Sigmoid colon (tissue), 7 donors: ENCODE data around the gene PLA2G4D. TPM values are rescaled to one million over a fixed set of nuclear protein-coding genes. Genes with fewer than 3 reads are reported as not detected.

Experiments
- DNase-seq: peaks from one replicate; pipeline ENCODE4 v3.0.0-alpha.2; 2019
- H3K27ac ChIP-seq, 4 donors: fragments of 200-600 bp; sonication (generic); one replicate each; pipeline ENCODE4 v1.5.1; 2016 to 2019; ENCODE audit warnings: mild to moderate bottlenecking in 1 of 4
- H3K27me3 ChIP-seq, 3 donors: fragments of 200-600 bp; sonication (generic); one replicate each; pipeline ENCODE4 v1.5.1; 2019; ENCODE audit warnings: mild to moderate bottlenecking in 1 of 3
- H3K36me3 ChIP-seq, 4 donors: fragments of 200-600 bp; sonication (generic); one replicate each; pipeline ENCODE4 v1.5.1; 2016 to 2019
- H3K4me1 ChIP-seq, 4 donors: fragments of 200-600 bp; sonication (generic); one replicate each; pipeline ENCODE4 v1.5.1; 2017 to 2019
- H3K4me3 ChIP-seq, 4 donors: fragments of 200-600 bp; sonication (generic); one replicate each; pipeline ENCODE4 v1.5.1; 2017 to 2019; ENCODE audit warnings: mild to moderate bottlenecking in 2 of 4, moderate library complexity in 1 of 4
- H3K9me3 ChIP-seq, 4 donors: fragments of 200-600 bp in 3 of 4; sonication (generic) in 3 of 4; one replicate each; pipeline versions ENCODE4 v1.5.1 to v1.6.1; 2013 to 2019
- EP300 ChIP-seq, 4 donors: sonication (generic); formaldehyde crosslinking; IDR thresholded peaks; one replicate each; pipeline ENCODE4 v1.6.1; 2017; ENCODE audit warnings: antibody characterized with exemption in 4 of 4
- POLR2A ChIP-seq, 2 donors: fragments of 450-650 bp; IDR thresholded peaks; one replicate each; pipeline ENCODE4 v1.6.1; 2016; ENCODE audit warnings: antibody characterized with exemption in 2 of 2, mild to moderate bottlenecking in 2 of 2, moderate library complexity in 2 of 2
- POLR2AphosphoS5 ChIP-seq, 4 donors: sonication (generic); formaldehyde crosslinking; IDR thresholded peaks; one replicate each; pipeline ENCODE4 v1.6.1; 2017; ENCODE audit warnings: antibody characterized with exemption in 4 of 4
- WGBS, 2 donors: extraction: QIAGEN DNeasy Blood & Tissue Kit; methylation state at CpG; one replicate each; pipeline ENCODE4 v1.1.7; 2013; 5-methylcytosine and 5-hydroxymethylcytosine counted together
- intact Hi-C: fragments of 100-400 bp; cut with DNase I; formaldehyde crosslinking; loops from one replicate; pipeline ENCODE4 v1.15.1; 2023
- polyA plus RNA-seq, 3 donors: library from polyadenylated mRNA; stranded (reverse); fragments of 200-250 nt; gene quantifications; one replicate each; pipeline ENCODE4 v1.2.3, GENCODE V29; 2013
- total RNA-seq, 4 donors: library from RNA; depleted of rRNA; stranded (reverse); fragments of >200 nt; gene quantifications; one replicate each; pipeline ENCODE4 v1.1.0, GENCODE V29; 2016
- TF ChIP-seq, protein P1 (sequence below), 4 experiments: fragments of 450-650 bp in 3 of 4; fragments of 200-600 bp in 1 of 4; IDR thresholded peaks; one replicate each; pipeline ENCODE4 v1.5.1; 2016 to 2019; ENCODE audit warnings: antibody characterized with exemption in 4 of 4, mild to moderate bottlenecking in 3 of 4, moderate library complexity in 2 of 4
- donor health status: healthy with polysubstance abuse.
- donor health status: Bipolar disorder and iron deficiency.
- donor health status: healthy.

The PLA2G4D gene
- total and polyA plus RNA-seq, 7 donors = under 0.01 to 0.31 (median 0.28) TPM; not detected in 4

DNA sequence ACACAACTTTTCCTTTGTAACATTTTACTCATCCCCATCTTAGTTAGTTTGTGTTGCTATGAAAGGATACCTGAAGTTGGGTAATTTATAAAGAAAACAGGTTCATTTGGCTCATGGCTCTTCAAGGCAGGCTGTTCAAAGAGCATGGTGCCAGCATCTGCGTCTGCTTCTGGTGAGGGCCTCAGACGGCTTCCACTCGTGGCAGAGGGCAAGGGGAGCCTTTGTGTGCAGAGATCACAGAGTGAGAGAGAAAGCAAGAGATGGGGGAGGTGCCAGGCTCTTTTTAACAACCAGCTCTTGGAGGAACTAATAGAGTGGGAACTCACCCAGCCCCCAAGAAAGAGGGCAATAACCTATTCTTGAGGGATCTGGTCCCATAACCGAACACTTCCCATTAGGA is 39.0 kb upstream of the PLA2G4D start:
- Histone ChIP-seq H3K27me3 (peaks cover 0 to 3% (median 0%) of the 10 kb centered on the region in 3 donors), H3K4me3 (no peak overlapping the region), H3K27ac (no peak overlapping the region), H3K36me3 (no peaks in the 10 kb centered on the region), H3K4me1 (no peaks in the 10 kb centered on the region), H3K9me3 (no peaks in the 10 kb centered on the region)
- no peak for TF ChIP-seq POLR2A (IDR thresholded peaks at IDR 0.05)
- TF ChIP-seq EP300 (IDR thresholded peaks at IDR 0.05) = no peak
- TF ChIP-seq, protein P1, sequence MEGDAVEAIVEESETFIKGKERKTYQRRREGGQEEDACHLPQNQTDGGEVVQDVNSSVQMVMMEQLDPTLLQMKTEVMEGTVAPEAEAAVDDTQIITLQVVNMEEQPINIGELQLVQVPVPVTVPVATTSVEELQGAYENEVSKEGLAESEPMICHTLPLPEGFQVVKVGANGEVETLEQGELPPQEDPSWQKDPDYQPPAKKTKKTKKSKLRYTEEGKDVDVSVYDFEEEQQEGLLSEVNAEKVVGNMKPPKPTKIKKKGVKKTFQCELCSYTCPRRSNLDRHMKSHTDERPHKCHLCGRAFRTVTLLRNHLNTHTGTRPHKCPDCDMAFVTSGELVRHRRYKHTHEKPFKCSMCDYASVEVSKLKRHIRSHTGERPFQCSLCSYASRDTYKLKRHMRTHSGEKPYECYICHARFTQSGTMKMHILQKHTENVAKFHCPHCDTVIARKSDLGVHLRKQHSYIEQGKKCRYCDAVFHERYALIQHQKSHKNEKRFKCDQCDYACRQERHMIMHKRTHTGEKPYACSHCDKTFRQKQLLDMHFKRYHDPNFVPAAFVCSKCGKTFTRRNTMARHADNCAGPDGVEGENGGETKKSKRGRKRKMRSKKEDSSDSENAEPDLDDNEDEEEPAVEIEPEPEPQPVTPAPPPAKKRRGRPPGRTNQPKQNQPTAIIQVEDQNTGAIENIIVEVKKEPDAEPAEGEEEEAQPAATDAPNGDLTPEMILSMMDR (IDR thresholded peaks at IDR 0.05) = no peak
- no peak for TF ChIP-seq POLR2AphosphoS5 (IDR thresholded peaks at IDR 0.05)
- DNase-seq = no peak
- intact Hi-C loops = no loop called here
- 89 to 90% methylated on average over 4 of the region's 4 CpGs for WGBS, 2 donors

GRCh38 chr15:42131826-42132806 is 37.8 kb upstream of the PLA2G4D start:
- Histone ChIP-seq H3K4me1 (no peaks in the 10 kb centered on the region), H3K27ac (no peak overlapping the region), H3K36me3 (no peaks in the 10 kb centered on the region), H3K27me3 (peaks cover 0 to 8% (median 0%) of the 10 kb centered on the region in 3 donors), H3K4me3 (no peak overlapping the region), H3K9me3 (no peaks in the 10 kb centered on the region)
- intact Hi-C loops = no loop called here
- DNase-seq = no peak
- 80 to 85% methylated on average over 9 of the region's 9 CpGs for WGBS, 2 donors
- no peak for TF ChIP-seq EP300 (IDR thresholded peaks at IDR 0.05)
- TF ChIP-seq, protein P1 (IDR thresholded peaks at IDR 0.05) = no peak
- no peak for TF ChIP-seq POLR2A (IDR thresholded peaks at IDR 0.05)
- TF ChIP-seq POLR2AphosphoS5 (IDR thresholded peaks at IDR 0.05) = no peak

DNA sequence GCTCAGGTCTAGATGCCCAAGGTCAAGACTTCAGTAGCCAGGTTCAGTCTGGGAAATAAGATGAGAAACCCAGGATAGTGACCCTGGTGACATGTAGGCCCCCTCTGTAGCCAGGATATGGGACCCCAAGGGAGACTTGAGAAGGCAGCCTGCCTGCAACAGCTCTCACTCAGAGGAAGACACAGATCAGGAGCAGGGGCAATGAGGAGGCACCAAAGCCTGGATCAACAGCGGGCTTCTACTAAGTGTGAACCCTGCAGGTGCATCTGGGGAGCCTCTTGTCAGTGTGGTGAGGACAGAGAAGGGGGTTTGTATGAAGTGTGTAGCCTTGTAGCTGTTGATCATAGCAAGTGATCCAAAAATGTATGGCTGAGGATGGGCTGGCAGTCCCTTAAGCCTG is 36.6 kb upstream of the PLA2G4D start:
- WGBS, 2 donors = 96 to 98% methylated on average over 1 of the region's 1 CpG
- no peaks in the 10 kb centered on the region for H3K36me3 ChIP-seq
- no peaks in the 10 kb centered on the region for H3K4me1 ChIP-seq
- TF ChIP-seq POLR2AphosphoS5 (IDR thresholded peaks at IDR 0.05) = no peak
- TF ChIP-seq, protein P1 (IDR thresholded peaks at IDR 0.05) = no peak
- no peak for TF ChIP-seq EP300 (IDR thresholded peaks at IDR 0.05)
- no peak for TF ChIP-seq POLR2A (IDR thresholded peaks at IDR 0.05)
- H3K9me3 ChIP-seq = no peaks in the 10 kb centered on the region
- H3K27me3 ChIP-seq = peaks cover 0 to 8% (median 0%) of the 10 kb centered on the region in 3 donors
- DNase-seq = no peak
- no peak overlapping the region for H3K27ac ChIP-seq
- intact Hi-C loops = no loop called here
- H3K4me3 ChIP-seq = no peak overlapping the region

- no peaks in the 10 kb centered on the region for H3K4me1 ChIP-seq
- no peaks in the 10 kb centered on the region for H3K36me3 ChIP-seq
- intact Hi-C loops = no loop called here
- H3K27me3 ChIP-seq = peaks cover 0 to 8% (median 0%) of the 10 kb centered on the region in 3 donors
- H3K4me3 ChIP-seq = no peak overlapping the region
- no peak overlapping the region for H3K27ac ChIP-seq
- TF ChIP-seq POLR2A (IDR thresholded peaks at IDR 0.05) (no peak), POLR2AphosphoS5 (IDR thresholded peaks at IDR 0.05) (no peak), EP300 (IDR thresholded peaks at IDR 0.05) (no peak)
- H3K9me3 ChIP-seq = no peaks in the 10 kb centered on the region
- 83 to 90% methylated on average over 8 of the region's 8 CpGs for WGBS, 2 donors
- DNase-seq = no peak
Observed at GRCh38 chr15:42130246-42130986, 36.1 kb upstream of the PLA2G4D start.

DNA sequence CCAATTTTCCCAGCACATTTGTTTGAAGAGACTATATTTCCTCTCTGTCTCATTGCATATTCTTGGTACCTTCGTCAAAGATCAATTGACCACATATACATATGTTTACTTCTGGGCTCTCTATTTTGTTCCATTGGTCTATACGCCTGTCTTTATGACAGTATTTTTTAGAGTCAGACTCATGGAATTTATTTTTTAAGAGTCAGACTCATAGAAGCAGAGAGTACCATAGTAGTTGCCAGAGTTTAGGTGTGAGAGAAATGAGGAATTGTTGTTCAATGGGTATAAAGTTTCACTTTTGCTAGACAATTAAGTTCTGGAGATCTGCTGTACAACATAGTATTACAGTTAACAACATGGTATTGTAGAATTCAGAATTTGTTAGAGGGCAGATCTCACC is 35.0 kb upstream of the PLA2G4D start:
- Histone ChIP-seq H3K36me3 (no peaks in the 10 kb centered on the region), H3K4me1 (no peaks in the 10 kb centered on the region), H3K27me3 (peaks cover 0 to 8% (median 0%) of the 10 kb centered on the region in 3 donors), H3K27ac (no peak overlapping the region), H3K9me3 (no peaks in the 10 kb centered on the region), H3K4me3 (no peak overlapping the region)
- TF ChIP-seq POLR2AphosphoS5 (IDR thresholded peaks at IDR 0.05) (no peak), EP300 (IDR thresholded peaks at IDR 0.05) (no peak), POLR2A (IDR thresholded peaks at IDR 0.05) (no peak)
- TF ChIP-seq, protein P1 (IDR thresholded peaks at IDR 0.05) = no peak
- 80 to 81% methylated on average over 2 of the region's 2 CpGs for WGBS, 2 donors
- no peak for DNase-seq
- intact Hi-C loops = no loop called here
